HEK293 (cell line): ENCODE measurements around the gene PHACTR3.

Source experiments
- CTCF ChIA-PET: fragments of 350-600 bp; formaldehyde crosslinking; extraction: SDS; loops from one replicate; lab custom pipeline; 2021; ENCODE audit warnings: antibody characterized with exemption; lab: Yijun Ruan, JAX
- POLR2A ChIA-PET: fragments of 300-600 bp; formaldehyde crosslinking; extraction: SDS; loops from one replicate; lab custom pipeline; 2020; ENCODE audit warnings: antibody characterized with exemption, inconsistent platforms; lab: Yijun Ruan, JAX
- H3K27ac ChIP-seq: fragments of 200-500 bp; sonication (Bioruptor generic); 2 replicates; pipeline ENCODE4 v1.5.1; 2014; ENCODE audit warnings: low read depth, low read length, control low read depth, inconsistent platforms; ENCODE audit errors: extremely low read depth
- H3K36me3 ChIP-seq, 2 experiments: fragments of 200-500 bp in 1 of 2; sonication (Bioruptor generic) in 1 of 2; 1 replicate in 1 of 2; 2 replicates in 1 of 2; pipeline ENCODE4 v1.5.1; 2014 to 2017; ENCODE audit warnings: inconsistent platforms in 2 of 2, low read length in 2 of 2; ENCODE audit not compliant: control insufficient read depth in 2 of 2, insufficient read depth in 1 of 2
- H3K4me1 ChIP-seq: fragments of 200-500 bp; sonication (Bioruptor generic); 2 replicates; pipeline ENCODE4 v1.5.1; 2014; ENCODE audit warnings: mild to moderate bottlenecking, low read length, inconsistent platforms; ENCODE audit not compliant: control insufficient read depth, insufficient read depth
- H3K4me3 ChIP-seq: 2 replicates; pipeline ENCODE4 v1.5.1; 2011; ENCODE audit warnings: low read depth, mild to moderate bottlenecking, control low read depth, low read length, moderate library complexity
- H3K9me3 ChIP-seq: fragments of 200-500 bp; sonication (Bioruptor generic); 2 replicates; pipeline ENCODE4 v1.5.1; 2014; ENCODE audit warnings: low read depth, low read length, inconsistent platforms; ENCODE audit not compliant: control insufficient read depth, insufficient read depth
- EGR2 ChIP-seq: fragments of 450-650 bp; formaldehyde crosslinking; IDR thresholded peaks from 2 replicates; pipeline ENCODE4 v1.5.1; 2016; ENCODE audit warnings: low read depth, missing biosample characterization, missing genetic modification characterization
- GLIS2 ChIP-seq: fragments of 450-650 bp; formaldehyde crosslinking; IDR thresholded peaks from 2 replicates; pipeline ENCODE4 v1.5.1; 2016; ENCODE audit warnings: missing biosample characterization, missing genetic modification characterization
- KLF1 ChIP-seq: fragments of 450-650 bp; formaldehyde crosslinking; IDR thresholded peaks from 2 replicates; pipeline ENCODE4 v1.5.1; 2016; ENCODE audit warnings: missing biosample characterization, missing genetic modification characterization
- PRDM6 ChIP-seq: fragments of 450-650 bp; formaldehyde crosslinking; IDR thresholded peaks from 2 replicates; pipeline ENCODE4 v1.5.1; 2017; ENCODE audit warnings: missing biosample characterization, missing genetic modification characterization
- TSHZ1 ChIP-seq: fragments of 450-650 bp; formaldehyde crosslinking; IDR thresholded peaks from 2 replicates; pipeline ENCODE4 v1.5.1; 2016; ENCODE audit warnings: missing biosample characterization, missing genetic modification characterization, borderline replicate concordance
- ZNF184 ChIP-seq: fragments of 450-650 bp; IDR thresholded peaks from 2 replicates; pipeline ENCODE4 v1.5.1; 2018; ENCODE audit warnings: missing biosample characterization, mild to moderate bottlenecking, missing genetic modification characterization
- ZNF211 ChIP-seq: fragments of 450-650 bp; formaldehyde crosslinking; IDR thresholded peaks from 2 replicates; pipeline ENCODE4 v1.5.1; 2016; ENCODE audit warnings: low read depth, missing biosample characterization, missing genetic modification characterization
- ZNF292 ChIP-seq: fragments of 450-650 bp; formaldehyde crosslinking; IDR thresholded peaks from 2 replicates; pipeline ENCODE4 v1.5.1; 2016; ENCODE audit warnings: low read depth, missing biosample characterization, missing genetic modification characterization, borderline replicate concordance
- ZNF335 ChIP-seq: fragments of 450-650 bp; formaldehyde crosslinking; conservative IDR thresholded peaks from 2 replicates; pipeline ENCODE4 v1.5.1; 2016; ENCODE audit warnings: missing biosample characterization, missing genetic modification characterization
- ZNF548 ChIP-seq: fragments of 450-650 bp; formaldehyde crosslinking; IDR thresholded peaks from 2 replicates; pipeline ENCODE4 v1.5.1; 2016; ENCODE audit warnings: missing biosample characterization, missing genetic modification characterization
- ZNF596 ChIP-seq: fragments of 450-650 bp; IDR thresholded peaks from 2 replicates; pipeline ENCODE4 v1.5.0; 2018; ENCODE audit warnings: missing biosample characterization, mild to moderate bottlenecking, missing genetic modification characterization, moderate library complexity
- ZNF692 ChIP-seq: fragments of 450-650 bp; formaldehyde crosslinking; IDR thresholded peaks from 2 replicates; pipeline ENCODE4 v1.5.1; 2016; ENCODE audit warnings: missing biosample characterization, missing genetic modification characterization
- ZNF701 ChIP-seq: fragments of 450-650 bp; formaldehyde crosslinking; IDR thresholded peaks from 2 replicates; pipeline ENCODE4 v1.5.1; 2016; ENCODE audit warnings: missing biosample characterization, missing genetic modification characterization
- ZNF785 ChIP-seq: fragments of 450-650 bp; formaldehyde crosslinking; IDR thresholded peaks from 2 replicates; pipeline ENCODE4 v1.5.1; 2016; ENCODE audit warnings: missing biosample characterization, missing genetic modification characterization
- ZNF792 ChIP-seq: fragments of 450-650 bp; formaldehyde crosslinking; IDR thresholded peaks from 2 replicates; pipeline ENCODE4 v1.5.1; 2016; ENCODE audit warnings: missing biosample characterization, missing genetic modification characterization
- ZSCAN5A ChIP-seq: fragments of 450-650 bp; formaldehyde crosslinking; IDR thresholded peaks from 2 replicates; pipeline ENCODE4 v1.5.1; 2016; ENCODE audit warnings: missing biosample characterization, missing genetic modification characterization
- TF ChIP-seq, protein P1 (sequence below): fragments of 450-650 bp; formaldehyde crosslinking; IDR thresholded peaks from 2 replicates; pipeline ENCODE4 v1.5.1; 2016; ENCODE audit warnings: missing biosample characterization, missing genetic modification characterization

PHACTR3 gene

DNA sequence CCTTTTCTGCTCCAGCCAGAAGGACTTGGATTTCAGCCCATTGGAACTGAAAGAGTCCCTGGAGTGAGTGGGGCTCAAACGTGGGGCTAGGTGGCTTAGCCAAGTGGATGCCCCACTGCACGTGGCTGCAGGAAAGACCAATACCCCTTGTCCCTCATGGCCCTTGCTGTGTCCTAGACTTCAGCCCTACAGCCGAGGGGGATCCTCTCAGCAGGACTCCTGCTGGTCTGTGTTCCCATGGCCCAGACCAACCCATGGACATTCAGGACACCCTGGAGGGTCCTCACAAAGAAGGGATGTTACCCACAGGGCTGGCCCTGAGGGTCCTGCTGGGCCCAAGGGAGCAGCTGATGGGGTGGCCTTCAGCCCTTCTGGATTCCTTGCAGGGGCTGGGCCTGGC lies 30.0 kb upstream of the PHACTR3 start:
- no peak for TF ChIP-seq ZNF701
- TF ChIP-seq ZNF692 (tag by site-specific recombination): no peak
- no peak for TF ChIP-seq ZNF335 (tag by site-specific recombination)
- TF ChIP-seq ZNF292 (tag by site-specific recombination): no peak
- TF ChIP-seq GLIS2 (tag by site-specific recombination): no peak
- no peak for TF ChIP-seq ZNF211 (tag by site-specific recombination)
- no peak for TF ChIP-seq ZSCAN5A (tag by site-specific recombination)
- no peak for TF ChIP-seq TSHZ1 (tag by site-specific recombination)
- no peak for TF ChIP-seq KLF1 (tag by site-specific recombination)
- no peak for TF ChIP-seq ZNF596 (tag by site-specific recombination)
- no peak for TF ChIP-seq PRDM6 (tag by site-specific recombination)
- no peak for TF ChIP-seq ZNF785 (tag by site-specific recombination)
- no peak for TF ChIP-seq EGR2 (tag by site-specific recombination)
- no peak for TF ChIP-seq ZNF548 (tag by site-specific recombination)
- no peak for TF ChIP-seq ZNF184
- TF ChIP-seq ZNF792 (tag by site-specific recombination): no peak
- TF ChIP-seq, protein P1, sequence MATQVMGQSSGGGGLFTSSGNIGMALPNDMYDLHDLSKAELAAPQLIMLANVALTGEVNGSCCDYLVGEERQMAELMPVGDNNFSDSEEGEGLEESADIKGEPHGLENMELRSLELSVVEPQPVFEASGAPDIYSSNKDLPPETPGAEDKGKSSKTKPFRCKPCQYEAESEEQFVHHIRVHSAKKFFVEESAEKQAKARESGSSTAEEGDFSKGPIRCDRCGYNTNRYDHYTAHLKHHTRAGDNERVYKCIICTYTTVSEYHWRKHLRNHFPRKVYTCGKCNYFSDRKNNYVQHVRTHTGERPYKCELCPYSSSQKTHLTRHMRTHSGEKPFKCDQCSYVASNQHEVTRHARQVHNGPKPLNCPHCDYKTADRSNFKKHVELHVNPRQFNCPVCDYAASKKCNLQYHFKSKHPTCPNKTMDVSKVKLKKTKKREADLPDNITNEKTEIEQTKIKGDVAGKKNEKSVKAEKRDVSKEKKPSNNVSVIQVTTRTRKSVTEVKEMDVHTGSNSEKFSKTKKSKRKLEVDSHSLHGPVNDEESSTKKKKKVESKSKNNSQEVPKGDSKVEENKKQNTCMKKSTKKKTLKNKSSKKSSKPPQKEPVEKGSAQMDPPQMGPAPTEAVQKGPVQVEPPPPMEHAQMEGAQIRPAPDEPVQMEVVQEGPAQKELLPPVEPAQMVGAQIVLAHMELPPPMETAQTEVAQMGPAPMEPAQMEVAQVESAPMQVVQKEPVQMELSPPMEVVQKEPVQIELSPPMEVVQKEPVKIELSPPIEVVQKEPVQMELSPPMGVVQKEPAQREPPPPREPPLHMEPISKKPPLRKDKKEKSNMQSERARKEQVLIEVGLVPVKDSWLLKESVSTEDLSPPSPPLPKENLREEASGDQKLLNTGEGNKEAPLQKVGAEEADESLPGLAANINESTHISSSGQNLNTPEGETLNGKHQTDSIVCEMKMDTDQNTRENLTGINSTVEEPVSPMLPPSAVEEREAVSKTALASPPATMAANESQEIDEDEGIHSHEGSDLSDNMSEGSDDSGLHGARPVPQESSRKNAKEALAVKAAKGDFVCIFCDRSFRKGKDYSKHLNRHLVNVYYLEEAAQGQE: no peak
- TF ChIP-seq, all 188 proteins: peak for 0
- POLR2A ChIA-PET: interaction anchor here (1.0 kb wide), 1 partner anchor 366 kb away, joined by 3 read pairs; the partner anchor contains the start of genes FAM217B and PPP1R3D

More for the DNA sequence above, 30.0 kb upstream of the PHACTR3 start:
- Histone ChIP-seq H3K9me3 (no peaks in the 10 kb centered on the region), H3K27ac (no peak overlapping the region), H3K4me3 (no peak overlapping the region), H3K4me1 (no peaks in the 10 kb centered on the region), H3K36me3 (no peaks in the 10 kb centered on the region)
- CTCF ChIA-PET: interaction anchor here (0.7 kb wide), 1 partner anchor 124 kb away, joined by 3 read pairs; no protein-coding TSS in a partner anchor
